ENCODE data around the gene SH2B3.

Gene SH2B3

DNA sequence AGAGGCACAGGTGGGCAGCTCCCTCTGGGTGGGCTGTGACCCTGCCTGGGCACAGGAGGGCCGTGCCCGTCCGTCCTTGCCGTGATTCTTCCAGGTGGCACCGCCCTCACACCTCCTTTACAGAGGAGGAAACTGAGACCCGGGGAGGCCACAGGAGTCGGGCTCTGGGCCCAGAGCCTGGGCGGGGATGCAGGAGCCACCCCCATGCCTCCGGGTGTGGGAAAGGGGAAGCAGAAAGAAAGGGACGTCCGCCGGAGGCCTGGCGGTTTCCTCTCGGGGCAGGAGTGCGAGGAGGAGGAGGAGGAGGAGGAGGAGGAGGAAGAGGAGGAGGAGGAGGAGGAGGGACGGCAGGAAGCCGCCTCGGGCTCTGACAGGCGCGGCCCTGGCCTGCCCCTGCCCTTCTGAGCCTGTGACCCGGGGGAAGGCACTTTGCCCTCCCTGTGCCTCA lies 23.0 kb downstream of the SH2B3 start:
- DNase-seq (ENCODE audit: low spot score): no peak

GRCh38 chr12:111429828-111430432 lies 24.2 kb downstream of the SH2B3 start:
- DNase-seq (ENCODE audit: low spot score): no peak

DNA sequence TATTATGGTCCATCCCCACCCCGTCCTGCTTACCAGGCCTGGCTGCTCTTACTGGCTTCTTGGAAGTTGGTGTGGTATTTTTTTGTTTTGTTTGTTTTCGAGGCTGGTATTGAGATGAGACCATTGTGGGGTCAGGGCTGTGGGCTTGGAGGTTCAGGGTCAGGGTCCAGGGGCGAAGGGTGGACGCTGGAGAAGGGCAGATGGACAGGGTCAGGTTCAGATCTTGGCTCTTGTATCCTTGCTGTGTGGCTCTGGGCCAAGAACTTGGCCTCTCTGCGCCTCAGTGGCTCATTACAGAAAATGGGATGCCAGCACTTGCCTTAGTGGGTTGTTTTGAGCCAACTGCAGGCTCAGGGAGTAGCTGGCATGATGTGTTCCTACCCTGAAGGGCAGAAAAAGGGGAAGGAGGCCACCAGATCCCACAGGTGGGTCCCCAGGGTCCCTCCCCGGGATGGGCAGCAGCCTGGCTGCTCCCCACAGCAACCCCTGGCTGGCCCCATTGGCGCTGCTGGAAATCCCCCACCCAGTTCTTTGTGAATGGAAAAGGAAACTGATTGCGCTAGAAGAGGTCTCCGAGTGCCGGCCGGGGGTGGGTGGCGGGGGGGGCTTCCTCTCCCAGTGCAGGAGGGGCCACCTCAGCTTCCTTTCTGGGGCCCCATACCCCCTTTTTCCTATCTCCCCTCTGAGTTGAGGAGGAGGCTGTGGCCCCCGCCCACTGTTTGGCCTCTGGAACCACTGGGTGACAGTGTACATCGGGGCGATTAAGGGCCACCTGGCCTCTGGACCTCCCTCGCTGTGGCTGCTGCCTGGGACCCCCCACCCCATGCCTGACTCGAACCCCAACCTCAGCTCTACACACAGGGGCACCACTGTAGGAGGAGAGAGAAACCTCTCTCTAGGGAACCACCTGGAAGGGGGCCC lies 25.0 kb downstream of the SH2B3 start:
- DNase-seq (ENCODE audit: low spot score): no peak

DNA sequence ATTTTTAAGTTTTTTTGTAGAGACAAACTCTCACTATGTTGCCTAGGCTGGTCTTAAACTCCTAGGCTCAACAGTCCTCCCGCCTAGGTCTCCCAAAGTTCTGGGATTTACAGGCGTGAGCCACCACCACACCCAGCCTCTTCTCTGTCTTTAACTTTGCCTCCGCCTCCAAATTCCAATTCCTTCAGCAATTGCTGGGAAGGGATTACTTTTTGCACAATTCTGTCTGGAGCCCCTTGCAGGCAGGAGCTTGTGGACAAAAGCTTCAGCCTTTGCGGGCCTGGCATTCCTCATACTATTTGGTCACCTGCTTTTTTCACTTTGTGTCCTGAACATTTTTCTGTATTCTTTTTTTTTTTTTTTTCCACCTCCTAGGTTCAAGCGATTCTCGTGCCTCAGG lies 26.0 kb downstream of the SH2B3 start:
- no peak for DNase-seq (ENCODE audit: low spot score)

DNA sequence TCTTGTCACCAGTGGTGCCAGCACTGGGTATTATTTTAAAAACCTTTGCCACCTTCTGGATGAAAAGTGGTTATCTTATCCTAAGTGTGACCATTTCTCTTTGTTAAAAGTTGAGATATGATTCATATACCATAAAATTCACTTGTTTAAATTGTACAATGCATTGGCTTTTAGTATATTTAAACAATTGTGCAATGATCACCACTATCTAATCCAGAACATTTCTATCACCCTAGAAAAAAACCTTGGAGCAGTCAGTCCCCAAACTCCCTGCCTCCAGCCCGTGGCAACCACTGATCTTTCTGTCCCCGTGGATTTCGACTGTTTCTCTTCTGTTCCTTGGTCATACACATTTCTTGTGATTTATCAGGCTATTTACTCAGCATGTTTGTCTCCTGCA lies 28.3 kb downstream of the SH2B3 start:
- no peak for DNase-seq (ENCODE audit: low spot score)

DNA sequence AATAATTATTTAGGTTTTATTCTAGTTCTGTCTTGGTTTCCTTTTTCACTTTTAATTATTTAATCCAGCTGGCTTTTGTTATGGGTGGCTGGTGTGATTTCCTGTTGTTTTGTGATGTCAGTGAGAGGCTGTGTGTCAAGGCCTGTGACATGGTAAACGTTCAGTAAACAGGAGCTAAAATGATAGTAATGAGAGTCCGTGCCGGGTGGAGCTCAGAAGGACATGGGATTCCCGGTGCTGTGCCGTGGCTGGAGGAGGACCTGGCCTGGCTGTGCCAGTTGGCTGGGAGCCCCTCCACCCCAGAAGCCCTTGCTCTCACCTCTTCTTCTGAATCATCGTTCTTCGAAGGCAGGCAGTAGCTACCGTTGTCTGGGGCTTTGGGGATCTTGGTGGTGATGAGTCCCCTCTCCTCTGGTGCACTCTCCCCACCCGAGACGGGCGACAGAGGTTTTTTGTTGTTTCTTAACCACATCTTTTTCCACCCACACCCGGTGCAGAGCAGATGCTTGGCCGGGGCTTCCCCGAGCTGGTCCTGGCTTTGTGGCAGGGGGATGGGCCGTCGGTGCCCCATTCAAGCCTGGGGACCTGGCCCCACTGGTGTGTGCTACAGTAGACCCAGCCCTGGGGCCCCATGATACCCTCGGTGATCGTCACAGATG lies 29.1 kb downstream of the SH2B3 start:
- DNase-seq (ENCODE audit: low spot score): peak; percentile 61

DNA sequence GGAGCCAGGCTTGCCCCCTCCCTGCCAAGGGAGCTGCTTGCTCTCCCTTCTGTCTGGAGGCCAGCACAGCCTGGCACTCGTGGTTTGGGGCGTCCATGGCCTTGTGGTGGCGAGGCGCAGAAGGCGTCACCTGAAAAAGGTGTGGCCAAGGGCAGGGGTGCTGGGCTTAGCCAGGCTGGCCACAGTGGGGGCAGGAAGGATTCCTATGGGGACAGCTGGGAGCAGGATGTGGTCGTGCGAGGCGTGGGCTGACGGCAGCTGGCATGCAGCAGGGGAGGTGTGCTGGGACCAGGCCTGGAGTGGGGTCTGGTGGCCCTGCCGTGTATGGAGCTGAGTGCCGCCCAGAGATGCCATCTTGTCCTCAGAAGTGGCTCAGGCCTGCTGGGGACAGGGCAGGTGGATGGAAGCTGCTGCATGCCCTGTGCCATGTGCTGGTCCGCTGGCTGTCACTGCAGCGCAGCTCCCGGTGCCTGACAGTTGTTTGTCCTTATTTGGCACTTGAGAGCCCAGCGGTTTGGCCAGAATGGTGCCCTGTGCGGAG lies 30.0 kb downstream of the SH2B3 start:
- DNase-seq (ENCODE audit: low spot score): no peak

- DNase-seq (ENCODE audit: low spot score): no peak
These were observed 30.5 kb downstream of the SH2B3 start for GRCh38 chr12:111436266-111436665.

- DNase-seq (ENCODE audit: low spot score): no peak
These were observed 31.1 kb downstream of the SH2B3 start for GRCh38 chr12:111436811-111437210.

DNA sequence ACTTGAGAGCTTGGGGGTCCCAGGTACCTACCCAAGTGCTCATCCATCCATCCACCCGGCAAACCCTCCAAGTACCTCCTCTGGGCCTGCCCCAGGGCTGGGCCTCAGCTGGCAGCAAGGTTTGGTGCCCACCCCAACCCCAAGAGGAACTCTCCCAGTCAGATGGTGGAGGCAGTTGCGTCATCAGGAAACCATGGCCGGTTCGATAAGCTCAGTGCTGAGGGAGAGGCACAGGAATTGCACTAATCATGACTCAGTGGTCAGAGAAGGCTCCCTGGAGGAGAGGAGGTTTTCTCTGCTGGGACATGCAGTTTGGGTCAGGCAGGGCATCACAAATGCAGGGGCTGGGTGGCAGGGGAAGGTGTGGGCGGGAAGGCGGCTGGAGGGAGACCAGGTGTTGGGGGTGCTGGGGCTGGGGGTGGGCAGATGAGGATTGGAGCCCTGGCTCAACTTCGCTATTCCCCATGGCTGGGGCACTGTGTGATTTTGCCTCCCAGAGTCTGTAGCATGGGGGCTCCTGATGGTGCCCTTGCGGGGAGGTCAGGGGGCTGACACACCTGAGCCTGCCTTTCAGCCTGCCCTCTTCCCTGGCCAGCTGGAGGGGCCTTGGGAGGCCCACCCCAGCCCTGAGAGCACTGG lies 32.2 kb downstream of the SH2B3 start:
- peak; percentile 66 for DNase-seq (ENCODE audit: low spot score)

DNA sequence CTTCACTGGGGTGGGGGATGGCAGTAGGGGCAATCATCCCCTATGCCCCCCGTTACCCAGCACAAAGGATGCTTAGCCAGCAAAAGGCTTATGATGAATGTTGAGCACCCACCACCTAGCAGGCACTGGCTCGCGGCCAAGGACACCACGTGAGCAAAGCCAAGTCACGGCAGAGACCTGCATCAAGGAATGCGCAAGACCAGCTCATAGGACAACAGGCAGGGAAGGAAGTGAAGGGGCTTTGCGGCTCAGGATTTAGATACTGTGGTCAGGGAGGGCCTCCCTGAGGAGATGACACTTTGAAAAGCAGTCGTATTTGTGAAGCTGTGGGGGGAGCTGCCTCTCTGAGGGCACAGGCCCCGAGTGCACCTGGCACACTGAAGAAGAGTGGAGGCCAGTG lies 32.8 kb downstream of the SH2B3 start:
- no peak for DNase-seq (ENCODE audit: low spot score)

DNA sequence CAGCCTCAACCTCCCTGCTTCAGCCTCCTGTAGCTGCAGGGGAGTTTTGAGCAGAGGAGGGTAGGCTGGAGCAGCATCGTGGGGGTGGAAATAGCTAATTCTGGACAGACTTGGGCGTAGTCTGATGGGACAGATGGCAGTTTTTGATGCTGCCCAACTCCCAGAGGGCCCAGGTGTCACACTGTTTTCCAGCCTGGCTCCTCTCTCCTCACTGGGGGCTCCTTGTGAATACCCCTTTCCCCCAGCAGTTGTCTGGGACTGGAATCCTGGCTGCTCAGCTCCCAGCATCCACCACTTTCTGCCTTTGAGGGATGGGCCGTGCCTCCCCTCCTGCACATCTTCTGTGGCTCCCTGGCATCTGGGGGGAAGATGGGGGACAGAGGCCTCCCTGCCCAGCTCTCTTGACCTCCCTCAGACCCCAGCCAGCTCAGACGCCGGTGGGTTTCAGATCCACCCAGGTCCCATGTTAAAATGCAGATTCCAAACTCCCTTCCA lies 34.0 kb downstream of the SH2B3 start:
- no peak for DNase-seq (ENCODE audit: low spot score)

GRCh38 chr12:111440152-111440551 lies 34.4 kb downstream of the SH2B3 start:
- DNase-seq (ENCODE audit: low spot score): no peak

- no peak for DNase-seq (ENCODE audit: low spot score)
These were observed 34.9 kb downstream of the SH2B3 start for GRCh38 chr12:111440631-111441030.

DNA sequence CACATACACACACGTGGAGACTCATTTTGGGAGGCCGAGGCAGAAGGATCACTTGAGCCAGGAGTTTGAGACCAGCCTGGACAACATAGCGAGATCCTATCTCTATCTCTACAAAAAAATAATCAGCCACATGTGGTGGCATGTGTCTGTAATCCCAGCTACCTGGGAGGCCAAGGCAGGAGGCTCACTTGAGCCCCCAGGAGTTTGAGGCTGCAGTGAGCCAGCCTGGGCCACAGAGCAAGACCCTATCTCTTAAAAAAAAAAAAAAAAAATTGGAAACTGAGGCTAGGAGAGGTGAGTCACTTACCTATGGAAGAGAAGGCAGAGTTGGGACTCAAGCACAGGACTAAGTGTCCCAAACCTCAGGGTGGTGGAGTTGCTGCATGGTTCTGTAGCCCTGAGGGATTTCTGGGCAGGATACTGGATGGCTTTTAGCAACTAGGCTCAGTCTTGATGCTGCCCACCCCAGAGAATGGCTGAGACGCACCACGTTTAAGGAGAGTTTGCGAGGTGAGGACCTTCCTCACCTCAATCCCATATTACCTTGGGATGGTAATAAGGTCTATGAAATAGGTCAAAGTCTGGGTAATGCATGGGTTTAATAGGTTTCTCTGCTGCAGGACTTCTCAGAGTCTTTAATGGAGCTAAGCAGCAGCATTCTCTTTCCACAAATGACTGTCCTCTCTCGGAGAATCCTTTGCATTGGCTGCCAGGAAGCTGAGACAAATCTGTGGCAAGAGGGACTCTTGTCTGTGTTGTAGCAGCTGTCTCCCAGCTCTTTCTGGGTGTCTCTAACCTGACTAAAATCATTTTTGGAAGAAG lies 35.6 kb downstream of the SH2B3 start:
- no peak for DNase-seq (ENCODE audit: low spot score)

DNA sequence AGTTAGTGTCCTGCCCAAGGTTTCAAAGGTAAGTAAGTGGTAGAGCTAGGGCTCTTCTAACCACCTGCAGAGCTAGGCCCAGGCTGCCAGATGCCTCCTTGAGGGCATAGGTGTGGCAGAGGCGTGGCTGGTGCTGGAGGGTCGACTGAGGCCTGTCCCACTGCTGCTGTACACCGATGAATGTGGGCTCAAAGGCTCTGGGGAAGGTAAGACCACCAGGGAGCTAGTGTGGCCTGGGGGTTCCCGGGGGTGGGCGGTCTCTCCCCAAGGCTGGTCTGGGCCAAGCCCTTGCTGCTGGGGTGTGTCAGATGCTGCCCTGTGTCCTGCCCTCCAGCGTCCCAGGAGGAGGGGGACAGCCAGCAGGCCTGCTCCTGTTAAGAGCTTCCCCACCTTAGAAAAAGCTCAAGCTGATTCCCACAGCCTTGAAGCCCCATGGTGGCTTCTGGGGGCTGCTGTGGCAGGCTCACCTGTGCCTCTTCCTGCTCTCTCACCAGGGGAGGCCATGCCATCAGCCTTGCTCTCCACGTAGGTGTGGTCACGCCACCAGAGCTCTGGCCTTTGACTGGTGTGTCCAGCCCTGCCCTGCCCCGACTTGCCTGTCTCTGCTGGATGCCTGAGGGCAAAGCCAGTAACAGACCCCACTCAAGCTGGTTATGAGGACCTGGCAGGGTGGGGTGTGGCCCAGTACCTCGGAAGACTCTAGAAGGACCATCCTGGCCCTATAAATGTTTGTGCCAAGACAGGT lies 36.8 kb downstream of the SH2B3 start:
- DNase-seq (ENCODE audit: low spot score): no peak

- DNase-seq (ENCODE audit: low spot score): no peak
These were observed 37.4 kb downstream of the SH2B3 start for GRCh38 chr12:111443086-111443485.

DNA sequence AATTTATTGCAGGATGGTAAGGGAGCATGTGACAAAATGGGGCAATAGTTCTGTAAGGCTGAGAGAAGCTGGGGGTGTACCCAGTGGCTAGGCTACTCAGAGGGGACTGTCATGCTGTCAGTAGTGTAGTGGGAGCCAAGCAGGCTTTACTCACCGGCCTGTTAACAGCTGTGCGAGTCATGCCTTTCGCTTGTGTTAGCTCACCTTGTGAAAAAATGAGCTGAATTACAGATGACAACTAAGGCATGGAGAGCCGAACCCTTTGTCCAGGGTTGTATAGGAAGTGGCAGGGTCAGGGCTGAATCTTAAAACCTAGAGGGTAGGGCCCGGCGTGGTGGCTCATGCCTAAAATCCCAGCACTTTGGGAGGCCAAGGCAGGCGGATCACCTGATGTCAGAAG lies 37.9 kb downstream of the SH2B3 start:
- no peak for DNase-seq (ENCODE audit: low spot score)

DNA sequence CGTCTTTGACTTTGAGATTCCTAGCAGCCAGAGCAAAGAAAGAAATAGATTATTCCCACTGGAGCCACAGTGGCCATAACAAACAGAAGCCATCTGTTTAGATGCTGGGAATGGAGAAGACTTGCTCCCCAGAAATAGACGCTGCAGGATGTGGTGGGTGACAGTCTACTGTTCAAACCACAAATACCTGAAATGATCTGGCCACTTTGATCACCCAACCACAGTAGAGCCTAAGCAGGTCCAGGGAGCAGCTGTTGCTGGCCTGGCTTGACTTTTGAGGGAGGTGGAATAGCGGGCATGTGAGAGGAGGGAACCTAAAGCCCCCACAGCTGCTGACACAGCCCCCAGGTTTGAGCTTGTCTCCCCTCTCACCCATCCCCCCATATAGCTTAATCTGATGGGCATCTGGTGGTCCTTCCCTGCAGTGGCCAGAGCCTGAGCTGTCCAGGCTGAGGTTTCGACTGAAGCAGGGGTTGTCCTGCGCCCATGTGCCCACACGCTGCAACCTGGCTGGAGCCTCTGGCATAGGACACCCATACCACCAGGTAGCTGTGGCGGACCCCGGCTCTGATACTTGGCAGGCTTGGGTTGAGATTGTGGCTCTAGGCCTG lies 38.7 kb downstream of the SH2B3 start:
- DNase-seq (ENCODE audit: low spot score): no peak

Data from AG08395 (cell line).